Heart right ventricle (tissue), 16 donors: Measurements from ENCODE around the gene RDM1. TPM values are rescaled to one million over a fixed set of nuclear protein-coding genes. Genes with fewer than 3 reads are reported as not detected.
"Not testable (repeated sequence)": the region's sequence is repeated elsewhere in the genome, so short reads cannot be mapped to it uniquely, and the experiment has no call there.

Experiments
- ATAC-seq, 8 donors: fragments of 200-7000 bp; cut with Tn5 transposase; one replicate each; pipeline ENCODE4 v1.9.1; 2020; ENCODE audit warnings: mild to moderate bottlenecking in 8 of 8, moderate library complexity in 8 of 8, moderate number of reproducible peaks in 1 of 8
- DNase-seq, 2 donors: peaks; one replicate each; pipeline ENCODE4 v3.0.0-alpha.2; 2020
- H3K27ac ChIP-seq, 10 donors: fragments of 200-600 bp; sonication (generic) in 2 of 10; one replicate each; pipeline versions ENCODE4 v1.5.0 to v1.8.0; 2020 to 2022; ENCODE audit warnings: mild to moderate bottlenecking in 3 of 10
- H3K27me3 ChIP-seq, 7 donors: fragments of 200-600 bp; one replicate each; pipeline ENCODE4 v1.8.0; 2021 to 2022; ENCODE audit warnings: mild to moderate bottlenecking in 2 of 7
- H3K36me3 ChIP-seq, 9 donors: fragments of 200-600 bp; sonication (generic) in 1 of 9; one replicate each; pipeline versions ENCODE4 v1.5.0 to v1.8.0; 2020 to 2022; ENCODE audit warnings: mild to moderate bottlenecking in 2 of 9
- H3K4me1 ChIP-seq, 9 donors: fragments of 200-600 bp; sonication (generic) in 1 of 9; one replicate each; pipeline versions ENCODE4 v1.5.0 to v1.8.0; 2020 to 2022; ENCODE audit warnings: mild to moderate bottlenecking in 4 of 9
- H3K4me3 ChIP-seq, 10 donors: fragments of 200-600 bp; sonication (generic) in 2 of 10; one replicate each; pipeline versions ENCODE4 v1.5.0 to v1.8.0; 2020 to 2022; ENCODE audit warnings: mild to moderate bottlenecking in 7 of 10, moderate library complexity in 2 of 10
- H3K9me3 ChIP-seq, 11 donors: fragments of 200-600 bp in 10 of 11; sonication (generic) in 2 of 11; one replicate each; pipeline versions ENCODE4 v1.5.0 to v1.8.0; 2013 to 2022; ENCODE audit warnings: mild to moderate bottlenecking in 2 of 11, control low read depth in 1 of 11, moderate library complexity in 1 of 11
- WGBS, 2 donors: extraction: QIAGEN DNeasy Blood & Tissue Kit; methylation state at CpG; one replicate each; pipeline ENCODE4 v1.1.7; 2013; ENCODE audit warnings: inconsistent platforms in 1 of 2; 5-methylcytosine and 5-hydroxymethylcytosine counted together
- intact Hi-C, 10 donors: fragments of 100-400 bp; cut with DNase I; formaldehyde crosslinking; loops; one replicate each; pipeline versions ENCODE4 v1.11.1 to v1.14.2; 2022
- polyA plus RNA-seq, 2 donors: library from polyadenylated mRNA; stranded (reverse); fragments of 200-250 nt; gene quantifications; one replicate each; pipeline ENCODE4 v1.2.3, GENCODE V29; 2013
- total RNA-seq, 10 donors: library from RNA; stranded (reverse); fragmentation: NEBNext Ultra II Directional in 3 of 10; extraction: Animal tissue kit (Norgen Biotek cat#: 25700) in 3 of 10; gene quantifications; one replicate each; pipeline versions ENCODE4 v1.2.1 to v1.2.4, GENCODE V29; 2021 to 2023
- TF ChIP-seq, protein P1 (sequence below), 9 donors: fragments of 200-600 bp; sonication (generic) in 2 of 9; IDR thresholded peaks; one replicate each; pipeline versions ENCODE4 v1.5.0 to v1.8.0; 2021 to 2022; ENCODE audit warnings: antibody characterized with exemption in 9 of 9, mild to moderate bottlenecking in 5 of 9, moderate library complexity in 1 of 9
- donor health status: Arrhythmogenic right ventricular cardiomyopathy.
- donor health status: ischemic (EF 13 %, LVEDD 7.1; RV severe dilation, severe dysfunction).
- donor health status: healthy with polysubstance abuse.
- donor health status: DM: no; HTN: yes; CAD: no.
- donor health status: DM: no; HTN: no; CAD: no.
- donor health status: ischemic (EF 25% LVEDD 6.9; RV normal size, moderate dysfunction).
- donor health status: ischemic (EF 25% LVEDD 5.7; RV mildly dilated, moderate dysfunction).
- donor health status: healthy.
- donor health status: DM: yes; HTN: yes; CAD: no.
- donor health status: Ischemic cardiomyopathy.
- donor health status: ischemic (EF 35%, LVEDD 5.7; RV mildly dilated, moderate dysfunction).
- donor health status: nonischemic (EF 11% LVEDD 7.7; RV severe dilation, severe dysfunction).
- donor health status: DM: yes; HTN: yes; CAD: no.
- donor health status: PGD.
- donor health status: ischemic (EF 29% LVEDD 5.4; RV normal size, mild dysfunction).
- donor health status: nonischemic (EF 23%, LVEDD 6.1; RV moderate dilation, normal function).

Gene RDM1
- total and polyA plus RNA-seq, 12 donors: 0.46 to 1.3 TPM; not detected in 10

DNA sequence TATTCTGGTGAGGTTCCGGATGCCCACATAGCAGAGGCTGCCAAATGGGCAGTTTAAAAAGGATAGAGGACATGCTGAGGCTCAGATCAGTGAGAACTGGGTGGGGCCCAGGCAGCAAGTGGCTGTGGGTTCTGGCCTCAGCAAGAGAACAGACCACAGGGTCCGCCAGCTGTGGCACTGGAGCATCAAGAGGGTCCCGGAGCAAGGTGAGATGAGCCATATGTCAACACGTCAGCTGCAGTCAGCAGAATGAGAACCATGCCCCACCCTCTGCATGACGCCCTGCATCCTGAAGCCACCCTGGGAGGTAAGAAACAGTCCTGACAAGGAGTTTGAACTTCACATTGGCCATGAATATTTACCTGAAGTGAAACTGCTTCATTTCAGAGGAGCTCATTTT, 30.3 kb downstream of the RDM1 start:
- Histone ChIP-seq H3K4me3 (no peak overlapping the region), H3K9me3 (no peaks in the 10 kb centered on the region), H3K4me1 (peaks cover 0 to 54% (median 0%) of the 10 kb centered on the region in 9 donors), H3K27ac (peak overlapping the region in 1 of 10 donors; percentile 71), H3K27me3 (peaks cover 0 to 7% (median 0%) of the 10 kb centered on the region in 7 donors), H3K36me3 (no peaks in the 10 kb centered on the region)
- ATAC-seq (no peak), DNase-seq (no peak)
- TF ChIP-seq, protein P1, sequence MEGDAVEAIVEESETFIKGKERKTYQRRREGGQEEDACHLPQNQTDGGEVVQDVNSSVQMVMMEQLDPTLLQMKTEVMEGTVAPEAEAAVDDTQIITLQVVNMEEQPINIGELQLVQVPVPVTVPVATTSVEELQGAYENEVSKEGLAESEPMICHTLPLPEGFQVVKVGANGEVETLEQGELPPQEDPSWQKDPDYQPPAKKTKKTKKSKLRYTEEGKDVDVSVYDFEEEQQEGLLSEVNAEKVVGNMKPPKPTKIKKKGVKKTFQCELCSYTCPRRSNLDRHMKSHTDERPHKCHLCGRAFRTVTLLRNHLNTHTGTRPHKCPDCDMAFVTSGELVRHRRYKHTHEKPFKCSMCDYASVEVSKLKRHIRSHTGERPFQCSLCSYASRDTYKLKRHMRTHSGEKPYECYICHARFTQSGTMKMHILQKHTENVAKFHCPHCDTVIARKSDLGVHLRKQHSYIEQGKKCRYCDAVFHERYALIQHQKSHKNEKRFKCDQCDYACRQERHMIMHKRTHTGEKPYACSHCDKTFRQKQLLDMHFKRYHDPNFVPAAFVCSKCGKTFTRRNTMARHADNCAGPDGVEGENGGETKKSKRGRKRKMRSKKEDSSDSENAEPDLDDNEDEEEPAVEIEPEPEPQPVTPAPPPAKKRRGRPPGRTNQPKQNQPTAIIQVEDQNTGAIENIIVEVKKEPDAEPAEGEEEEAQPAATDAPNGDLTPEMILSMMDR (IDR thresholded peaks at IDR 0.05): no peak
- 79 to 86% methylated on average over 5 of the region's 5 CpGs for WGBS, 2 donors
- intact Hi-C loops: no loop called here

DNA sequence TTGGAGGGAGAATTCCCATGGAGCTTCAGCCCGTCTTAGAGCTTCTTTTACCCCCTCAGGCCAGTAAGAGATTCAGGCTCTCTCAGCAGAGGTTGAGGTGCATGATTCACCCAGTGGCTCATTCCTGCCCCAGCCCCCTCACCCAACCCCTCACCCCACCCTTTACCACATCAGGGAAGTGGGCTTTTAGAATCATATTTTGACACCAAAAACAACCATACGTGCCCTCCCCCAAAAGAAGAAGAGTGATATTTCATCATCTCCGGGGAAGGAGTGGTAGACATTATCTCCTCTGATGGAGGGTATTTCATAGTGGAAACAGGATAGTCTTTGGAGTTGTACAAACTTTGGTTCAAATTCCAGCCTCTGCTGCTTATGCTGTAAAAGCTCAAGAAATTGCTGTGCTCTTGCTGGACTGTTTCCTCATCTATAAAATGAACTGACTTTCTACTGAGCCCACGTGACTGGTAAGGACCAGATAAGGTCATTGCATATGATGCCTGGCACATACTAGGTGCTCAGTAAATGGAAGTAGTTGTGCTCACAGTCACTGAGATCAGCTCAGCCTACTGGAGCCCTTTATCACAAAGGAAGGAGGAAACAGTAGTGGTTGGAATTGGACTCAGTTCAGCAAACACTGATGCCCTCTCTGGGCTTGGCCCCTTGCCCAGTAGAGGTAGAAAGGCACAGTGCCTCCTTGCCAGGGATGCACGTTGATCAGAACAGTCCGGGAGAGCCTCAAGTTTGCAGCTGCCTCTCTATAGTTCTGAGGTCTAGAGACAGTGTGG, 32.1 kb downstream of the RDM1 start:
- Histone ChIP-seq H3K27ac (peak overlapping the region in 1 of 10 donors; percentile 71), H3K36me3 (no peaks in the 10 kb centered on the region), H3K4me1 (peaks cover 0 to 55% (median 0%) of the 10 kb centered on the region in 9 donors), H3K4me3 (no peak overlapping the region), H3K9me3 (no peaks in the 10 kb centered on the region), H3K27me3 (peaks cover 0 to 6% (median 0%) of the 10 kb centered on the region in 7 donors)
- intact Hi-C loops: no loop called here
- ATAC-seq (peak in 3 of 8 donors; percentile 19 to 51 (median 38)), DNase-seq (peak; percentile 9 to 19)
- TF ChIP-seq, protein P1 (IDR thresholded peaks at IDR 0.05): no peak
- WGBS, 2 donors: 59 to 66% methylated on average over 6 of the region's 6 CpGs

DNA sequence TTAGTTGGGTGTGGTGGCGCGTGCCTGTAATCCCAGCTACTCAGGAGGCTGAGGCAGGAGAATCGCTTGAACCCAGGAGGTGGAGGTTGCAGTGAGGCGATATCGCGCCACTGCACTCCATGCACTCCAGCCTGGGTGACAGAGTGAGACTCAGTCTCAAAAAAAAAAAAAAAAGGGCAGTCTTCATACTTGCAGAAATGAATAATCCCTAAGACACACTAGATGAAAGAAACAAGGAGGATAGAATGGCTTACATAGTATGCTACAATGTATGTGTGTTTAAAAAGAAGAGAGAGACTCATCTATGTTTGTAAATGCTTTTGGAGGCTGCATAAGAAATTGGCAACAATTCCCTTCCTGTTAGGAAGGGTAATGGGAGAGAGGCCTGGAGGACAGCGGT, 32.8 kb downstream of the RDM1 start:
- H3K36me3 ChIP-seq, ATAC-seq, DNase-seq, intact Hi-C loops, H3K9me3 ChIP-seq, H3K4me3 ChIP-seq, H3K27me3 ChIP-seq: not testable (repeated sequence)
- 95 to 96% methylated on average over 7 of the region's 7 CpGs for WGBS, 2 donors
- peaks cover 0 to 61% (median 0%) of the 10 kb centered on the region in 9 donors for H3K4me1 ChIP-seq
- peak overlapping the region in 1 of 10 donors; percentile 71 for H3K27ac ChIP-seq

DNA sequence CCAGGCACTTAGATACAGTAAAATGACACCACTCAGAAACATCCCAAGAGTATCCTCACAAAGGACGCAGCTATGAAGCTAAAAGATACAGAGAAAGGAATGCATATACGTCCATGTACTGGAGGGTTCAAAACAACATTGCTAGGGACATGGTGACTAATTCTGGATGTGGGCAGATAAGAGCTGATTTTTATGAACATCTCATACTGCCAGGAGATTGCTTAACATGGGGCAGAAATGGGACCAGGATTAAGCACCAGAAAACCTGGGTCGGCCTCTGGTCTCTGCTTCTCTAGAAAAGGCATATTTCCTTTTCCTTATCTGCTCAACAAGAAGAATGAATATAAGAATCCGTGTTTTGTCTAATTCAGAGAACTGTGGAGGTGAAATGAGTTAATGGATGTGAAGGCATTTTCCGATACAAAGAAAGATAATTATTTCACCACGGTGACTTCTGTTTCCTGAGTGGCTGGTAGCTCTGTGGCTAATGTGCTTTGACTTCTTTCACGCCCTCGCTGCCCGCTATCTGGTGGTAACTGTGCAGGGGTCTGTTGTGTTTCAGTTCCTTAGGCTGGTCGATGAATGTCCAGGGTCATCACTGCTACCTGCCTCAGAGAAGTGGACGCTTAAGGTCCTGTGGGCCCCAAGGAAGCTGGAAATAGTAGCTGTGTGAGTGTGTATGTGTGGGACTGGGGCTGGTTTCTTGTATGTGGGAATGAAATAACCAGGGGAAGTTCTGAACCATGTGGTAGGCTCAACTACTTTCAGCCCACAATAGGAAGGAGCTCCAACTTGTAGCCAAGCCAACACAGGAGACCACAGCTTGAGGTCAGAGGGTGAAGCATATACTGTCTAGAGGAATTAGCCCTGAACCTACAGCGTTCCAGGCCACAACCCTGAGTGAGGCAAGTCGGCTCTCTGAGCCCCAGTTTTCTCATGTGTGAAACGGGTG, 34.7 kb downstream of the RDM1 start:
- H3K27me3 ChIP-seq: peaks cover 0 to 6% (median 0%) of the 10 kb centered on the region in 7 donors
- 74 to 83% methylated on average over 14 of the region's 14 CpGs for WGBS, 2 donors
- ATAC-seq: no peak
- no peak for DNase-seq
- H3K36me3 ChIP-seq: no peaks in the 10 kb centered on the region
- H3K9me3 ChIP-seq: no peaks in the 10 kb centered on the region
- no peak overlapping the region for H3K4me3 ChIP-seq
- TF ChIP-seq, protein P1 (IDR thresholded peaks at IDR 0.05): no peak
- intact Hi-C loops: no loop called here
- peaks cover 0 to 77% (median 0%) of the 10 kb centered on the region in 9 donors for H3K4me1 ChIP-seq
- peak overlapping the region in 1 of 10 donors; percentile 48 for H3K27ac ChIP-seq
